HepG2 (cell line): ENCODE results near the gene FRMD6. TPM values are rescaled to one million over a fixed set of nuclear protein-coding genes. Genes with fewer than 3 reads are reported as not detected.

ENCODE experiments used
- ATAC-seq: fragments of 200-7000 bp; cut with Tn5 transposase; 3 replicates; pipeline ENCODE4 v1.9.1; 2020; ENCODE audit warnings: mild to moderate bottlenecking, moderate library complexity
- BruUV-seq: library from RNA; stranded (reverse); fragments of 400-500 nt; replicated peaks from 2 replicates; lab custom pipeline; 2021; lab: Mats Ljungman, UMichigan
- CTCF ChIA-PET: fragments of 300-600 bp; formaldehyde crosslinking; extraction: SDS; loops from one replicate; lab custom pipeline; 2021; ENCODE audit warnings: low total read pairs, inconsistent platforms, low intra/inter-chr PET ratio; lab: Yijun Ruan, JAX
- POLR2A ChIA-PET: fragments of 350-600 bp; sonication (Branson Sonifier 250); formaldehyde crosslinking; loops from one replicate; lab custom pipeline; 2020; ENCODE audit warnings: antibody characterized with exemption, inconsistent platforms; lab: Yijun Ruan, JAX
- DNase-seq: peaks from one replicate; pipeline ENCODE4 v3.0.0-alpha.2; 2015; ENCODE audit warnings: low spot score
- FAIRE-seq: peaks from 3 replicates; lab custom pipeline; 2011; peaks lifted over from hg19 to GRCh38; lab: Jason Lieb, UNC
- H2AFZ ChIP-seq: one replicate; pipeline ENCODE4 v1.6.1; 2011; ENCODE audit warnings: low read length, inconsistent platforms
- H3K27ac ChIP-seq: fragments of 300-600 bp; 3 replicates; pipeline ENCODE4 v1.8.0; 2011; ENCODE audit warnings: mixed run types, mild to moderate bottlenecking, mixed read lengths, low read length, inconsistent platforms; ENCODE audit not compliant: insufficient read depth; ENCODE audit errors: extremely low read length
- H3K27me3 ChIP-seq, 2 experiments: fragments of 200-600 bp in 1 of 2; 2 replicates in 1 of 2; 3 replicates in 1 of 2; pipeline versions ENCODE4 v1.6.0 to v1.8.0; 2011; ENCODE audit warnings: low read length in 2 of 2, mild to moderate bottlenecking in 2 of 2, moderate library complexity in 2 of 2, inconsistent platforms in 1 of 2; ENCODE audit not compliant: insufficient read depth in 2 of 2, control insufficient read depth in 1 of 2
- H3K36me3 ChIP-seq, 2 experiments: fragments of 200-600 bp in 1 of 2; replicated peaks in 1 of 2; 2 replicates in 1 of 2; 3 replicates in 1 of 2; pipeline versions ENCODE4 v1.5.1 to v1.8.0; 2011; ENCODE audit warnings: low read length in 2 of 2, inconsistent platforms in 1 of 2; ENCODE audit not compliant: insufficient read depth in 2 of 2, control insufficient read depth in 1 of 2
- H3K4me1 ChIP-seq: 2 replicates; pipeline ENCODE4 v1.5.1; 2012; ENCODE audit warnings: low read length, inconsistent platforms; ENCODE audit not compliant: insufficient read depth
- H3K4me2 ChIP-seq: 2 replicates; pipeline ENCODE4 v1.6.0; 2011; ENCODE audit warnings: low read depth, low read length, inconsistent platforms
- H3K4me3 ChIP-seq, 3 experiments: fragments of 200-600 bp in 1 of 3; sonication (generic), shearing (Covaris generic) in 1 of 3; replicated peaks in 1 of 3; 2 replicates each; pipeline ENCODE4 v1.5.1; 2011 to 2016; ENCODE audit warnings: low read length in 3 of 3, inconsistent platforms in 2 of 3, low read depth in 2 of 3, mild to moderate bottlenecking in 2 of 3, control low read depth in 1 of 3, mixed read lengths in 1 of 3; ENCODE audit not compliant: insufficient read depth in 1 of 3
- H3K79me2 ChIP-seq: one replicate; pipeline ENCODE4 v1.6.1; 2011; ENCODE audit warnings: low read length, inconsistent platforms; ENCODE audit not compliant: insufficient read depth
- H3K9ac ChIP-seq: 2 replicates; pipeline ENCODE4 v1.6.0; 2011; ENCODE audit warnings: mild to moderate bottlenecking, low read depth, low read length, inconsistent platforms; ENCODE audit not compliant: insufficient read depth
- H3K9me3 ChIP-seq: 2 replicates; pipeline ENCODE4 v1.5.1; 2012; ENCODE audit warnings: mild to moderate bottlenecking, low read length
- H4K20me1 ChIP-seq: 2 replicates; pipeline ENCODE4 v1.6.0; 2011; ENCODE audit warnings: inconsistent platforms, mild to moderate bottlenecking, low read length, moderate library complexity; ENCODE audit not compliant: insufficient read depth
- ARID5B ChIP-seq: IDR thresholded peaks from 2 replicates; pipeline ENCODE4 v1.4.0; 2020; ENCODE audit warnings: mild to moderate bottlenecking, missing genetic modification reagents
- RARA ChIP-seq: IDR thresholded peaks from 2 replicates; pipeline ENCODE4 v1.6.1; 2016; ENCODE audit warnings: missing genetic modification reagents, missing compliant biosample characterization
- RORA ChIP-seq: sonication (generic); formaldehyde crosslinking; IDR thresholded peaks from 2 replicates; pipeline ENCODE4 v1.5.0; 2020; ENCODE audit warnings: mild to moderate bottlenecking, missing genetic modification reagents, moderate library complexity
- ZBTB38 ChIP-seq: sonication (generic); formaldehyde crosslinking; IDR thresholded peaks from 2 replicates; pipeline ENCODE4 v1.5.1; 2020; ENCODE audit warnings: mild to moderate bottlenecking, missing genetic modification reagents
- WGBS: methylation state at CpG from one replicate; pipeline ENCODE4 v1.1.6; 2017; ENCODE audit warnings: low lambda C conversion rate; 5-methylcytosine and 5-hydroxymethylcytosine counted together
- in situ Hi-C: cut with HindIII; loops from 2 replicates; pipeline ENCODE4 v1.10.0; 2017; ENCODE audit warnings: low pct_unique_long_range_greater_than_20kb; ENCODE audit not compliant: extremely low pct_ligation_motif_present
- intact Hi-C: fragments of 100-400 bp; cut with micrococcal nuclease; formaldehyde crosslinking; loops from one replicate; pipeline ENCODE4 v1.10.0; 2022; ENCODE audit not compliant: unreplicated experiment
- polyA plus RNA-seq, 8 experiments: library from polyadenylated mRNA; depleted of rRNA in 3 of 8; stranded (reverse) in 7 of 8; unstranded in 1 of 8; fragments of >200 nt; fragmentation: Illumina TruSeq in 4 of 8; extraction: Trizol in 4 of 8; gene quantifications; 2 replicates each; pipeline versions ENCODE4 v1.2.1 to v1.2.3, GENCODE V29; 2011 to 2016; ENCODE audit warnings: low read depth in 4 of 8, missing spikeins in 1 of 8, mixed read lengths in 1 of 8; ENCODE audit not compliant: insufficient read depth in 1 of 8
- total RNA-seq, 5 experiments: library from RNA; depleted of rRNA; stranded (reverse); fragments of >200 nt; fragmentation: Illumina TruSeq; extraction: Trizol; gene quantifications; 2 replicates each; pipeline ENCODE4 v1.2.3, GENCODE V29; 2016; ENCODE audit warnings: low read depth in 1 of 5

Gene FRMD6
- total and polyA plus RNA-seq, 2 of the 13 experiments (the other 11 are each of a cell fraction or from before 2014, with no cell fraction given): 2.4 to 5.4 TPM

GRCh38 chr14:51666070-51666469, 14.4 kb downstream of the FRMD6 start:
- FAIRE-seq: no peak

GRCh38 chr14:51666826-51667225, 15.1 kb downstream of the FRMD6 start:
- ChIA-PET CTCF (no interaction called here), POLR2A (interaction anchor here (2.2 kb wide), 1 partner anchor 15 kb away, joined by 8 read pairs; the partner anchor contains the start of gene FRMD6)
- H3K4me2 ChIP-seq: no peak overlapping the region
- no TSS peak for BruUV-seq
- H3K27me3 ChIP-seq: no peaks in the 10 kb centered on the region
- WGBS: 83% methylated on average over 4 of the region's 4 CpGs
- no peak overlapping the region for H3K4me3 ChIP-seq
- no peak overlapping the region for H3K9ac ChIP-seq
- no peak overlapping the region for H3K27ac ChIP-seq
- H3K9me3 ChIP-seq: no peaks in the 10 kb centered on the region
- peaks cover 9% of the 10 kb centered on the region for H3K4me1 ChIP-seq
- H3K36me3 ChIP-seq: no peaks in the 10 kb centered on the region
- in situ Hi-C loops (no loop called here), intact Hi-C loops (no loop called here)
- TF ChIP-seq RARA (CRISPR knock-in tag) (0 out of 2 replicates have a peak, but pooled peaks have one; percentile 24), ARID5B (CRISPR knock-in tag) (peak; percentile 19; the same call in 1 of the 2 replicates), RORA (CRISPR knock-in tag) (no peak)
- no peaks in the 10 kb centered on the region for H4K20me1 ChIP-seq
- peak; percentile 35 for DNase-seq
- H2AFZ ChIP-seq: no peak overlapping the region
- no peak for ATAC-seq
- no peaks in the 10 kb centered on the region for H3K79me2 ChIP-seq
- no peak for FAIRE-seq

More at GRCh38 chr14:51666070-51666469, 14.4 kb downstream of the FRMD6 start:
- peaks cover 9% of the 10 kb centered on the region for H3K4me1 ChIP-seq
- H3K9ac ChIP-seq: no peak overlapping the region
- no peak for TF ChIP-seq ZBTB38 (CRISPR knock-in tag)
- no peak for DNase-seq
- 88% methylated on average over 3 of the region's 3 CpGs for WGBS
- BruUV-seq: no TSS peak
- no peak overlapping the region for H2AFZ ChIP-seq
- H3K9me3 ChIP-seq: no peaks in the 10 kb centered on the region
- H4K20me1 ChIP-seq: no peaks in the 10 kb centered on the region
- H3K27ac ChIP-seq: no peak overlapping the region
- ATAC-seq: no peak
- intact Hi-C loops (no loop called here), in situ Hi-C loops (no loop called here)
- CTCF ChIA-PET: no interaction called here
- POLR2A ChIA-PET: interaction anchor here (2.2 kb wide), 1 partner anchor 14 kb away, joined by 8 read pairs; the partner anchor contains the start of gene FRMD6
- H3K36me3 ChIP-seq: no peaks in the 10 kb centered on the region
- H3K4me3 ChIP-seq: no peak overlapping the region
- no peaks in the 10 kb centered on the region for H3K79me2 ChIP-seq
- H3K4me2 ChIP-seq: no peak overlapping the region
- no peaks in the 10 kb centered on the region for H3K27me3 ChIP-seq
